ENCODE results near the gene MIA3.
A peak's percentile ranks its signal among the peaks of the same experiment; 100 is the strongest.

MIA3 gene

GRCh38 chr1:222618880-222619596, 1.1 kb downstream of the MIA3 start:
- peak overlapping the region; percentile 85 for H3K4me3 ChIP-seq (ENCODE audit: extremely low read depth, insufficient read depth, low read length, poor library complexity, severe bottlenecking)
- H3K27ac ChIP-seq (ENCODE audit: low read depth, low read length, severe bottlenecking): peak overlapping the region; percentile 31

GRCh38 chr1:222620566-222620965, 2.7 kb downstream of the MIA3 start:
- Histone ChIP-seq H3K9me3 (ENCODE audit: control insufficient read depth, low read length) (no peaks in the 10 kb centered on the region), H3K4me1 (ENCODE audit: control insufficient read depth, insufficient read depth, low read length, poor library complexity, severe bottlenecking) (peaks cover 11% of the 10 kb centered on the region), H3K27ac (ENCODE audit: low read depth, low read length, severe bottlenecking) (no peak overlapping the region), H3K4me3 (ENCODE audit: extremely low read depth, insufficient read depth, low read length, poor library complexity, severe bottlenecking) (no peak overlapping the region), H3K36me3 (ENCODE audit: control insufficient read depth, insufficient read depth, low read length) (peaks cover 34% of the 10 kb centered on the region)
- 80 to 100% methylated on average over 1 to 2 of the region's 2 CpGs for WGBS, 2 experiments (ENCODE audit: insufficient coverage in 2 of 2)

More at GRCh38 chr1:222618880-222619596, 1.1 kb downstream of the MIA3 start:
- H3K4me1 ChIP-seq (ENCODE audit: control insufficient read depth, insufficient read depth, low read length, poor library complexity, severe bottlenecking): peaks cover 11% of the 10 kb centered on the region
- H3K9me3 ChIP-seq (ENCODE audit: control insufficient read depth, low read length): no peaks in the 10 kb centered on the region
- WGBS, 2 experiments (ENCODE audit: insufficient coverage in 2 of 2): 15 to 16% methylated on average over 15 to 19 of the region's 20 CpGs
- H3K36me3 ChIP-seq (ENCODE audit: control insufficient read depth, insufficient read depth, low read length): peaks cover 28% of the 10 kb centered on the region

GRCh38 chr1:222622765-222623164, 4.9 kb downstream of the MIA3 start:
- 89% methylated on average over 3 of the region's 5 CpGs; no CpG with 5 or more reads in 1 of the 2 experiments for WGBS, 2 experiments (ENCODE audit: insufficient coverage in 2 of 2)
- peaks cover 54% of the 10 kb centered on the region for H3K36me3 ChIP-seq (ENCODE audit: control insufficient read depth, insufficient read depth, low read length)
- H3K9me3 ChIP-seq (ENCODE audit: control insufficient read depth, low read length): no peaks in the 10 kb centered on the region
- no peak overlapping the region for H3K4me3 ChIP-seq (ENCODE audit: extremely low read depth, insufficient read depth, low read length, poor library complexity, severe bottlenecking)
- peaks cover 11% of the 10 kb centered on the region for H3K4me1 ChIP-seq (ENCODE audit: control insufficient read depth, insufficient read depth, low read length, poor library complexity, severe bottlenecking)
- H3K27ac ChIP-seq (ENCODE audit: low read depth, low read length, severe bottlenecking): no peak overlapping the region

GRCh38 chr1:222623458-222623857, 5.6 kb downstream of the MIA3 start:
- no peak overlapping the region for H3K27ac ChIP-seq (ENCODE audit: low read depth, low read length, severe bottlenecking)
- H3K36me3 ChIP-seq (ENCODE audit: control insufficient read depth, insufficient read depth, low read length): peaks cover 60% of the 10 kb centered on the region
- peaks cover 11% of the 10 kb centered on the region for H3K4me1 ChIP-seq (ENCODE audit: control insufficient read depth, insufficient read depth, low read length, poor library complexity, severe bottlenecking)
- no peaks in the 10 kb centered on the region for H3K9me3 ChIP-seq (ENCODE audit: control insufficient read depth, low read length)
- H3K4me3 ChIP-seq (ENCODE audit: extremely low read depth, insufficient read depth, low read length, poor library complexity, severe bottlenecking): no peak overlapping the region

DNA sequence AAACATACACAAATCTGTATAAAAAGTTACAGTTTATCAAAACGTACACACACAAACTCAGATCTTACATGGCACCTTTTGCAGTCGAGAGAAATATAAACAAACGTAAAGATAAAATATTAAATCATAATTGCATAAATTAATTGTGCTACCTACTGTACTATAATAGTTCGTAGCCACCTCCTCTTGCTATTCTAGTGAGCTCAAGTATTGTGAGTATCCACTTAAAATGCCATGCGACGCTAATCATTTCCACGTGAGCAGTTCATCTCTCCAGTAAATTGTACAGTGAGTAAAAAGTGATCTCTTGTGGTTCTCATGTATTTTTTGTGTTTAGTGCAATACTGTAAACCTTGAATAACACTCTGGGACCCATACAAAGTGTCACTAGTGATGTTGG, 6.3 kb downstream of the MIA3 start:
- peaks cover 68% of the 10 kb centered on the region for H3K36me3 ChIP-seq (ENCODE audit: control insufficient read depth, insufficient read depth, low read length)
- no peaks in the 10 kb centered on the region for H3K9me3 ChIP-seq (ENCODE audit: control insufficient read depth, low read length)
- H3K4me3 ChIP-seq (ENCODE audit: extremely low read depth, insufficient read depth, low read length, poor library complexity, severe bottlenecking): no peak overlapping the region
- no peak overlapping the region for H3K27ac ChIP-seq (ENCODE audit: low read depth, low read length, severe bottlenecking)
- peaks cover 12% of the 10 kb centered on the region for H3K4me1 ChIP-seq (ENCODE audit: control insufficient read depth, insufficient read depth, low read length, poor library complexity, severe bottlenecking)
- 80 to 100% methylated on average over 1 of the region's 7 CpGs for WGBS, 2 experiments (ENCODE audit: insufficient coverage in 2 of 2)

DNA sequence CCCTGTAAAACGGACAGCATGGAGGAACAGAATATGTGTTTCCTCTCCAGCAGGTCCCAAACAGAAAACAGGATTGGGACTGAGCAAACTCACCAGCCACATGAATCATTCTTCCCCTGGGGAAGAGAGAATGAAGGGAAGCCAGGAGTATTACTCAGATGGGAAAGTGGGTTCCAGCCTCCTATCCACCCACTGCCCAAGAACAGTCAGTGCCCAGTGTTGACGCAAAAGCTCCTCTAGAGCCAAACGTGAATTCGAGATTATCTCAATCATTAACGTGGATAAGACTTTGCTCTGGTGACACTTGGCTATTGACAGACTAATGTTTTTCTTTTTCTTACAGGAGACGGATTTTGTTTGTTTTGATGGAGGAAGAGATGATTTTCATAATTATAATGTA, 9.3 kb downstream of the MIA3 start:
- Histone ChIP-seq H3K27ac (ENCODE audit: low read depth, low read length, severe bottlenecking) (no peak overlapping the region), H3K4me1 (ENCODE audit: control insufficient read depth, insufficient read depth, low read length, poor library complexity, severe bottlenecking) (peaks cover 12% of the 10 kb centered on the region), H3K36me3 (ENCODE audit: control insufficient read depth, insufficient read depth, low read length) (peaks cover 82% of the 10 kb centered on the region), H3K4me3 (ENCODE audit: extremely low read depth, insufficient read depth, low read length, poor library complexity, severe bottlenecking) (no peak overlapping the region), H3K9me3 (ENCODE audit: control insufficient read depth, low read length) (no peaks in the 10 kb centered on the region)
- 91 to 100% methylated on average over 2 to 5 of the region's 6 CpGs for WGBS, 2 experiments (ENCODE audit: insufficient coverage in 2 of 2)

DNA sequence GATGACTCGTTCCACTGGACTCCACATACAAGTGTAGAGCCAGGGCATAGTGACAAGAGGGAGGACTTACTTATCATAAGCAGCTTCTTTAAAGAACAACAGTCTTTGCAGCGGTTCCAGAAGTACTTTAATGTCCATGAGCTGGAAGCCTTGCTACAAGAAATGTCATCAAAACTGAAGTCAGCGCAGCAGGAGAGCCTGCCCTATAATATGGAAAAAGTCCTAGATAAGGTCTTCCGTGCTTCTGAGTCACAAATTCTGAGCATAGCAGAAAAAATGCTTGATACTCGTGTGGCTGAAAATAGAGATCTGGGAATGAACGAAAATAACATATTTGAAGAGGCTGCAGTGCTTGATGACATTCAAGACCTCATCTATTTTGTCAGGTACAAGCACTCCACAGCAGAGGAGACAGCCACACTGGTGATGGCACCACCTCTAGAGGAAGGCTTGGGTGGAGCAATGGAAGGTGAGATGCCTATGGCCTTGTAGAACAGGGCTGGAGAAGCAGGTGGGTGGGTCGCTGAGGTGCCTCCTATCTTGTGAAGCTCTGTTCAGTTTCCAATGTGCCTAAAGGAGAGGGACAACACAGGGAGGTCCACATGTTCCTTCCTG, 12.1 kb downstream of the MIA3 start:
- Histone ChIP-seq H3K4me1 (ENCODE audit: control insufficient read depth, insufficient read depth, low read length, poor library complexity, severe bottlenecking) (peaks cover 12% of the 10 kb centered on the region), H3K36me3 (ENCODE audit: control insufficient read depth, insufficient read depth, low read length) (peaks cover 85% of the 10 kb centered on the region), H3K27ac (ENCODE audit: low read depth, low read length, severe bottlenecking) (peak overlapping the region; percentile 46), H3K4me3 (ENCODE audit: extremely low read depth, insufficient read depth, low read length, poor library complexity, severe bottlenecking) (no peak overlapping the region), H3K9me3 (ENCODE audit: control insufficient read depth, low read length) (no peaks in the 10 kb centered on the region)
- WGBS, 2 experiments (ENCODE audit: insufficient coverage in 2 of 2): 90 to 93% methylated on average over 5 to 6 of the region's 7 CpGs

DNA sequence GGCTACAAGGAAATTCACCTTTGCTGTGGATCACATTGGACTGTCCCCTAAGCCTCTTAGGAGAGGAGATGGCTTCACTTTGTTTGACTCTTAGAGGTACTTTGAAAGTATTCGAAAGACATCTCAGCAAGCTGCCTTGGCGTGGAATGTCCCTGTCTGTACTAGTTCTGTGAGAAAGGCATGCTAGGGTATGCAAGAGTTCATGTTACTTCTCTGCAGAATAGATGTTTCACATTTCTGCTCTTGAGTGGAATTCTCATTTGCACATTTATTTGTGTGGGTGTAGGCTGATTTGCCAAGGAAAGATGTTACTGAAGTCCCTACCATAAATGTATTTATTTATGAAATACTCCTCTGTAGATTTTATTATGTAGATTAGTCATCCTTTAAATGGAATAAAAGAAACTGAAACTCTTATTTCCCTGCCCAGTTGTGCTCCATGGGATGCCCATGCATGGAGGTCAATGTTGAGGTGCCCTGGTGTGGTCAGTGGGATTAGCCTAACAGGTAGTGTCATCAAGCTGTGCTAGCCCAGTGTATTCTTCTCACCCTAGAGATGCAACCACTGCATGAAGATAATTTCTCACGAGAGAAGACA, 13.8 kb downstream of the MIA3 start:
- 92 to 96% methylated on average over 2 of the region's 3 CpGs for WGBS, 2 experiments (ENCODE audit: insufficient coverage in 2 of 2)
- Histone ChIP-seq H3K9me3 (ENCODE audit: control insufficient read depth, low read length) (no peaks in the 10 kb centered on the region), H3K4me3 (ENCODE audit: extremely low read depth, insufficient read depth, low read length, poor library complexity, severe bottlenecking) (no peak overlapping the region), H3K27ac (ENCODE audit: low read depth, low read length, severe bottlenecking) (no peak overlapping the region), H3K36me3 (ENCODE audit: control insufficient read depth, insufficient read depth, low read length) (peaks cover 91% of the 10 kb centered on the region), H3K4me1 (ENCODE audit: control insufficient read depth, insufficient read depth, low read length, poor library complexity, severe bottlenecking) (peaks cover 12% of the 10 kb centered on the region)

DNA sequence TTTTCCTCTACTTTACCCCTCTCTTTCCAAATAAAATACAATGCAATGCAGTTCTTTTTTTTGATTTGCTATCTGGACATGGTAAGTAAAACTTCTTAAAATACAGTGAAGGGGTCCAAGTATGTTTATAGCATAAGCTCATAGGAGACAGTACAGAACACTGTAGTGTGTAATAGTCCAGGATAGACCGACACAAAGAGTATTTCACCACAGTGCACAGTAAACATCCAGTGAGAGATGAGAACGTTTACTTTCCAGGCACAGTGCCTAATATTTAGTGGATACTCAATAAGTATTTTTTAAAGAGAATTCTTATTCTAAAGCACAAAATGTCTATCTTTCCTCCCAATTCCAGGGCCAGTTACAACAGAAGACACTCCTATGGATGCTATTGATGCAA, 14.9 kb downstream of the MIA3 start:
- WGBS, 2 experiments (ENCODE audit: insufficient coverage in 2 of 2): 100% methylated on average over 1 of the region's 2 CpGs; no CpG with 5 or more reads in 1 of the 2 experiments

DNA sequence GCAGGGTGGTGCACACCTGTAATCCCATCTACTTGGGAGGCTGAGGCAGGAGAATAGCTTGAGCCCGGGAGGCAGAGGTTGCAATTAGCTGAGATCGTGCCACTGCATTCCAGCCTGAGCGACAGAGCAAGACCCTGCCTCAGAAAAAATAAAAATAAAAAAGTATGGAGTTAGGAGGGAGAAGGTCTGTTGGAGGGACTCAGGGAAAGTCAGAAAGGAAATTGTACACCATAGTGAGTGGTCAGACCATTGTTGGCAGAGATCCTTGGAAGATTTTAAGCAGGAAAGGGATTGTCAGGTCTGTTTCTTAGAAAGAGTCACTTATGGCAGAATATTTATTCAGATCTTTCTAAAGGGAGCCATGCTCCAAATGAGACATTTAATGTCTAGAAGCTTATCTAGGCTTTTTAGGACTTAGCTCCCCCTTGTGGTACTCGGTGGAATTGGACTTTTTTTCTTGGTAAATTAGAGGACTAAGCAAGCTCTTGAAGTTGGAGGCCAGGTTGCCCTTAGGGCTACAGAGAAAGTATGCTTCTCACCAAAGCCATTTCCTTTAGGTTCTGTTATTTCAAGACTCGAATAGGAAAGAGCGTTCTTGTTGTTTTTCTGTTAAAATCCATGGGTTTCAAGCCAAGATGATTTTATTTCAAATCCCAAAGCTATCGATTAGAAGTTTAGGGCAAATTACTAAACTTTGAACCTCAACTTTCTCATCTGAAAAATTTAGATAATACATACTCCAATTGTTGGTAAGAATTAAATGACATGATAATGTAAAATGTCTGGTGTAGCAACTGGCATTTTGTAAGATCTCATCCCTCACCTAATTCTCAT, 16.5 kb downstream of the MIA3 start:
- Histone ChIP-seq H3K4me3 (ENCODE audit: extremely low read depth, insufficient read depth, low read length, poor library complexity, severe bottlenecking) (no peak overlapping the region), H3K27ac (ENCODE audit: low read depth, low read length, severe bottlenecking) (no peak overlapping the region), H3K36me3 (ENCODE audit: control insufficient read depth, insufficient read depth, low read length) (peaks cover 81% of the 10 kb centered on the region), H3K4me1 (ENCODE audit: control insufficient read depth, insufficient read depth, low read length, poor library complexity, severe bottlenecking) (peaks cover 6% of the 10 kb centered on the region), H3K9me3 (ENCODE audit: control insufficient read depth, low read length) (no peaks in the 10 kb centered on the region)
- 50 to 90% methylated on average over 2 to 5 of the region's 7 CpGs for WGBS, 2 experiments (ENCODE audit: insufficient coverage in 2 of 2)

More for the DNA sequence above, 14.9 kb downstream of the MIA3 start:
- Histone ChIP-seq H3K27ac (ENCODE audit: low read depth, low read length, severe bottlenecking) (no peak overlapping the region), H3K36me3 (ENCODE audit: control insufficient read depth, insufficient read depth, low read length) (peaks cover 88% of the 10 kb centered on the region), H3K9me3 (ENCODE audit: control insufficient read depth, low read length) (no peaks in the 10 kb centered on the region), H3K4me1 (ENCODE audit: control insufficient read depth, insufficient read depth, low read length, poor library complexity, severe bottlenecking) (peaks cover 12% of the 10 kb centered on the region), H3K4me3 (ENCODE audit: extremely low read depth, insufficient read depth, low read length, poor library complexity, severe bottlenecking) (no peak overlapping the region)

Data from mesodermal cell (in vitro differentiated cells).